Measurements from ENCODE around the gene SEMA5A.

Gene SEMA5A

DNA sequence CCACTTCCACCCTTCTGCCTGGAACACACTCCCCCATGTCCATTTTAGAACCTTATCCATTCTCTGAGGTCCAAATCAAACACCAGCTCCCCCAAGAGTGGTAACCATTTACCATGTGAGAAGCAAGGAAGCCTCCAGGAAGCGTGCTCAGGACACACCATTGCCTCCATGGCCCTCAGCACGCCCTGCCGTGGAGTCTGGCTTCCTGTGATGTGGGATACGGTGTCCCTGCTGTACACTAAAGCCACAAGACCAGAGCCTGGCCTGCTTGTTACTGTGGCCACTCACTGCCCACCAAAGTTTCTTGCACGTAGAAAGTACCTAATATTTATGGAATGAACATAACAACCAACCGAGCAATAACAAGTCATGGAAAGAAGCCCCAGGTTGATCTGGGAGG is 151.7 kb downstream of the SEMA5A start:
- DNase-seq: no peak

GRCh38 chr5:9392625-9393024 is 153.2 kb downstream of the SEMA5A start:
- no peak for DNase-seq

GRCh38 chr5:9391080-9391479 is 154.8 kb downstream of the SEMA5A start:
- no peak for DNase-seq

DNA sequence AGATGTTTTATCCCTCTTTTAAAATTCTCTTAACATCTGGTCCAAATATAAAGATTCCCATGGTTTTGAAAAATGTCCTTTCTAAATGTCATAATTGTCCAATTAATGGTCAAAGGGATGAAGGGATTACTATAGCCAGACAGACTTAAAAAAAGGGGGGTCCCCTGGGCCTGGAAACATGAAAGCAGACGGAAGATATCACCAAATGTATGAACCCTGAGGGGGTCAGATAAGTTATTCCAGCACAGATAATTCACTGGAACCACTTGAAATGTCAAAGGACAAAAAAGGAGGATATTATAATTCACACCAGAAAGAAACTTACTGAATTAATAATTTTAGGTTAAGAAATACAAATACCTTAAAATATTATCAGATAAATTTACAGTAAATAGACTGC is 155.8 kb downstream of the SEMA5A start:
- DNase-seq: no peak

DNA sequence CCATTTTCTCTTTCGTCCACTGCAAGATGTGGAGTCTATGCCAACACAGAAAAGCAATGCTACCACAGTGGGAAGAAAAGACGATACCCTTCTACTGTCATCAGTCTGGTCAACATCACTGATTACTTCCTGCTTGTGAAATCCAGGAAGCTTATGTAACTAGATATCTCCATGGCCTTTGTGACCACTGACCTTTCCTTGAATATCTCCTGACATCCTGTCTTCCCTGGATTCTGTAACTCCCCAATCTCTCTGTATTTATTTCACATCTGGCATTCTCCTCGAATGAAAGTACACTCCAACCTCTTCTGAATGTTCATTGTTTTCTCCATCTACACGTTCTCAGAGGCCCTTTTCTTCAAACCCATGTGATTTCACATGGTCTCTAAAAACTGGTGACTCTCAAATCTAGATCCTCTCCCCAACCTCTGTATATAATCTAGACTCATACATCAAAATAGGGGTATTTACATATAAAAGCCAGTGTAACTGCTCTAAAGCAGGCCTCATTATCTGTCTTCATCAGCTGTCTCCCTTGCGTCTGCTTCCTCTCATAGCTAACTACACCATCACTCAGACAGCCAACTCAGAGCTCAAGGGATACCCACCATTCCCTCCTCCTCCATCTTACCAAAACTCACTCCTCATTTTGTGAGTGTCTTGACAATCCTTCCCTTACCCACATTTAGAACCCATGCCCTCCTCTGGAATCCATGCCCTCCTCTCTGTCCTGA is 156.8 kb downstream of the SEMA5A start:
- no peak for DNase-seq

DNA sequence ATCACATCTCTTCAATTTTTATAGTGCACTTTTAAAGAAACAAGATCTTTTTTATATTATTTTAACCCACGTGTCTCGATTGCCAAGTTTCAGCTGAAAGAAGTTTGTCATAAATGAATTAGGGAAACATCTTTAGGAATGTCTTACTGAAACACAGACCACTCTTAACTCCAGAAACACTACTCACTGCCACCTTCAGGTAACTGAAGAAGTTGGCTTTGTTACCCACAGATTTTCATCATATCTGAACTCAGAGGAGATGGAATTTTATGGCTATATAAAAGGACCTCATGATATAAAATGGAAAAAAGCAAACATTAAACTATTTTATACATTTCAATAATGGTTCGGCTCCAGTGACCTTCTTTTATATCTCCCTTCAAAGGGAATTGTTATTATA is 158.0 kb downstream of the SEMA5A start:
- no peak for DNase-seq

DNA sequence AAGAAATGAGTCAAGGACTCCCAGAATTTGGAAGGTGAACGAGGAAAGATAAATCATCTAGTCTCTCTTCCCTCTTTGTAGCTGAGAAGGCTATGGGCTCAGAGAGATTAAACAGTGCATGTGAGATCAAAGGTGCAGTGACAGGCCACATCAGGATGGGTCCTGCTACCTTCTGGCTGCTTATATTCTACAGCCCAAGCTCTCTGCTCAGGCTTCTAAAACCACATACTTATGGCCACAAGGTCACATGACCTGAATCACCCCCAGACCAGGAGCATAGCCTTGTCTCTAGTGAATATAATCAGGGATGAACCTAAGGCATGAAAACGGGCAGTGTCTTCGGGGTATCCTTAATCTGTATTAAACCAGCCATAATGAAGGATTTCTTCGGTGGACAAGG is 158.9 kb downstream of the SEMA5A start:
- DNase-seq: no peak

DNA sequence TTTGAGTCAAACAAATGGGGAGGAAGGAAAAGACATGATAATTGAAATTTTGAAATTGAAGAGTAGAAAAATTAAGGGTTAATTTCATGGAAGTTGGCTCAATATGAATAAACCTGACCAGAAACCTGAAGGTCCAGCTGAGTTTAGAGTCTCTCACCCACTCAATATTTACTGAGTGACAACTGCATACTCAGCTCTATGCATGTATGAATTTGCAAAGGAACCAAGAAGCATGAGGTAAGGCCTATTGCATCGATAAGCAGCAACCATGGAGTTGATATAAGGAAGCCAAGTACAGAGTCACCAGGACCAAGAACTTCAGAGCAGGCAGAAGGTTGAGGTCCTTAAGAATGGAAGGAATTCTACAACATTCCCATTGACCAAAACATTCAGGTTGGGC is 163.4 kb downstream of the SEMA5A start:
- no peak for DNase-seq

DNA sequence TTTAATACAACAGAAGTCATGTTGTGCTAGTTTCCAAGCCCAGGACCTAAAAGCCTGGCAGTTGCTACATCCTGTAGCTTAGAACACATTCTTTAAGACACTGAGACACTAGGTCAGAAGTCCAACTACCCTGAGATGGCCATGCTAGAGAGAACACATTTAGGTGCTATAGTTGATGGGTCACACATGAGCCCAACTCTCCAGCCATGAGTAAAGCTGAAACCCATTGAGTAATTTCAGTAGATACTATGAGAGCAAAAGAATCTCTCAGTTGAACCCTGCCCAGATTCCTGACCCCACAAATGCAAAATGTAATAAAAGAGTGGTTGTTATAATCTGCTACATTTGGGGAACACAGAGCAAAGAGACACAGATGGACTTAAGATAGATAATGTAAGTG is 164.4 kb downstream of the SEMA5A start:
- DNase-seq: no peak

DNA sequence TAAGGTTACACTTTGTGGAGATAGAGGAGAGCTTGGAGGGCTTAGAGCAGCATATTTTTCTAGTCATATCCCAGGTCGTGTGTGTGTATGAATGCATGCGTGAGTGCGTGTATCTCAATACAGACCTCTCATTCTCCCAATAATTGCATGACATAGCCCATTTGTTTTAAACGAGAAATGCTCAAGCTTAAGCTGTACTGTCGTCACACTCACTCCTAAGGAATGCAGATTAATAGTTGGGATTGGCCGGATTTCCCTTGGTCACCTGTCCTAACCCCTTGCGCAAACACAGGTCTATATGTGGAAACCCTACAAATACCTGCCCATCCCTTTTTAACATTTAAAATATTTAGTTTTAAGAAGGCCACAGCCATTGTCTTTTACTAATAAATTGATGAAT is 165.8 kb downstream of the SEMA5A start:
- no peak for DNase-seq

DNA sequence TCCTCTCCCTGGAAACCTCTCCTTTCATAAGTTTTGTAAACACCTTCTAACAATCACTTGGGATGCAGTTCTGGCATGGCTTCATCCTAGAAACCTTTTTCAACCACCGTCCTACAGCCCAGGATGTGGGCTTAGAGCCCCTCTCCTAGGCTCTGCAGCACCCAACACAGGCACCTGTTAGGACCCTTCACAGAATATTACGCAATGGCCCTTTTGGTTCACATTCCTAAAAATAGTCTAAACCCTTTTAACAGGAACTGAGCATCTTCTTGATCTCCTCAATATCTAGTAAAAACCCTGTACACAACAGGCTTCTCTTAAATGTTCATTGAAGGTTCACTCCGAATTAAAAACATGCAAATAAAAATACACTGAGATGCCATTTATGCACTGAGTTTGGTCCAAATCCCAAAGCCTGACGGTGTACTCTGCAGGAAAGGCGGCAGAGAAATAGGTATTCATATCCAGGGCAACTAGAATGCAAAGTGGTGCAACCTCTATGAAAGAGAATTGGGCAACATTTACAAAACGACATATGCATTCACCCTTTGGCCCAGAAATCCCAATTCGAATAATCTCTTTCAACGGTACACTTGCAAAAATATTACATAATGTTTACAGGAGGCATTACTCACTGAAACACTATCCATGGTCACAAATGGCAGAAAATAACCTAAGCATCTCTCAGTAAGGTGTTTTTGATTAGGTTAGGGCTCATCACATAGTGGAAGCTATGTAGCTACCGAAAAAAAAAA is 169.3 kb downstream of the SEMA5A start:
- DNase-seq: no peak

GRCh38 chr5:9375756-9376155 is 170.1 kb downstream of the SEMA5A start:
- no peak for DNase-seq

- no peak for DNase-seq
Observed at GRCh38 chr5:9374025-9374424, 171.8 kb downstream of the SEMA5A start.

GRCh38 chr5:9373571-9373970 is 172.3 kb downstream of the SEMA5A start:
- no peak for DNase-seq

DNA sequence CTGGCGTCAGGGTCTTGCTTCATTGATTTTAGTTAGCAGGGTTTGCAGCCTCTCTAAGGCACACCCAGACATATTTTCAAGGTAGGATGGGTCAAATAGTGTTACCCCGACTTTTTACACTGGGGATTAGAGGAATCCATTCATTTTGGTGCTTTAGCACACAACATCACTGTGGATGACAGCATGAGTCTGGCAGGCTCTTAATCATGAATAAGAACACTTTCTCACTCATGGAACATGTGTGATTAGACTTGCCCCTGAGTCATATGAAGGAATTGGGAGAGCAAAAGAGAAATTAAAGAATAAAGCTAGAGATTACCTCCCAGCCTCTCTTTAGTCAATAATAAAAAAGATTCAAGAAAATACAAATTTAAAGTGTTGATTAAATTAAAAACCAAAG is 175.6 kb downstream of the SEMA5A start:
- DNase-seq: no peak

- DNase-seq: no peak
Observed at GRCh38 chr5:9365512-9365911, 180.4 kb downstream of the SEMA5A start.

DNA sequence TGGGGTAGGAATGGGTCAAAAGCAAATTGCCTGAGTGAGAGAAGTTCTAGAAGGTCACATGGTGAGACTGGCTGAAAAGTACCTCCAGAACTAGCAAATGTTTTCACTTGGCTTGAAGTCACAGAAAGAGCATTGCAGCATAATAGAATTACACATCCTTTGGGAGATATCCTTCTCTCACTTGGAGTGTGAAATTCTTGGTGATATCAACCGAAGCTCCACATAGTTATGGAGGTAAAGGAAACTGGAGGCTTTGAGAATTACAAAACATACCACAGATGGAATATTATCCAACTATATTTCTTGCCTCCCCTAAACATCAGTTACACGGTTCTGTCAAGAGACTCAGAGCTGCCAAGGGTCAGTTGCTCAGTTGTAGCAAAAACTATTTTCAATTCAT is 182.4 kb downstream of the SEMA5A start:
- no peak for DNase-seq

DNA sequence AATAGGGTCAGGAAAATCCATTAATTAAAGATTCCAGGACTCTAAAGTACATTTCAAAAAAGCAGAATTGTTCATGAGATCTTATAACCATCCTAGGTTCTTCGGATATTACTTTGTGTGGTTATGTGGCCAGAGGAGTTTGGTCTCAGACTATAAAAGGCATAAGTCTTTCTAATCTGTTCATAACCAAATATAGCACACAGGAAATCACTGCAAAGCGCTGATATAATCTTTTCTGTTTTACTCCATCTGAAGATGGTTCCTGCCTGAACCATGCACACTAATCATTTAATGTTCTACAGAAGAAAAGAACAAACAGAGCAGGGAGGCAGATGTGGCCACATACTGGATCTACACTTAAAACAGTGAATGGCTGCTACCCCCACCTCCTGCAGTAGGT is 182.8 kb downstream of the SEMA5A start:
- no peak for DNase-seq

DNA sequence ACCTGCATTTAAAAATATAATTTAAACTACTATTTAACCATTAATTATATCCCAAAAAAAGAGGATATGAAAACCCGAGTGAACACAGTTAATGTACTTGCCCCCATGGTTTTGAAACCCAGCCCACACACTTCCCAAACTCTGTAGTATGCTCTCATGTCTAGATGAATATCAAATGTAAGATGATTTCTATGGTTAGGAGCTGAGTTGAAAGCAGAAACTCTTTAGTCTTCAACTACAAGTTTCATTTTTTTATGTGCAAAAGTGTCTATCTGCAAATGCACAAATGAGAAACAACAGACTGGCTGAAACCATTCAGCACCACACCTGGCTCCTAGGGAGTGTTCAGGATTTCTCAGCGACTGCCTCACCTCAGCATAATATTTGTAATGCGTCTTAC is 183.3 kb downstream of the SEMA5A start:
- no peak for DNase-seq

GRCh38 chr5:9361835-9362234 is 184.0 kb downstream of the SEMA5A start:
- DNase-seq: no peak

- DNase-seq: no peak
Observed at GRCh38 chr5:9358961-9359685, 186.8 kb downstream of the SEMA5A start.

DNA sequence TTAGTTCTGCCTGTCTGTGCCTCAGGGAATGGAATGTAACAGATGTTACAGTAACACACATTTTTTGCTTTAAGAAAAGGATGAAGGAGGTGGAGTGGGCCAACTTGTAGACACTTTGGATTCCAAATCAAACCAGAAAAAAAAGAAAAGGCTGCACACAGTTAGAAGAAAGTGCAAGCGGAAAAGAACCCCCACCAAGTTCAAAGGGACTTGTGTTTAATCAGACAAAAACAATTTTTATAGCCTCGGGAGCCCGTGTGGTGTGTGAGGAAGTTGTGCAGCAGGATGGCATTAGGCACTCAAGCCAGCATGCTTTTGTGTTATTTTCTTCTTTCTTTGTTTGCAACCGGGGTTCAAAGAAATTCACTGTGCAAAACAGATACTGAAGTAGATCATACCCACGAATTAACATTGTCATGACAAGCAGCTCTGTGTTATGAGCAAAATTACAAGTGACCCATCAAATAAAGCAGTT is 189.5 kb downstream of the SEMA5A start:
- no peak for DNase-seq

DNA sequence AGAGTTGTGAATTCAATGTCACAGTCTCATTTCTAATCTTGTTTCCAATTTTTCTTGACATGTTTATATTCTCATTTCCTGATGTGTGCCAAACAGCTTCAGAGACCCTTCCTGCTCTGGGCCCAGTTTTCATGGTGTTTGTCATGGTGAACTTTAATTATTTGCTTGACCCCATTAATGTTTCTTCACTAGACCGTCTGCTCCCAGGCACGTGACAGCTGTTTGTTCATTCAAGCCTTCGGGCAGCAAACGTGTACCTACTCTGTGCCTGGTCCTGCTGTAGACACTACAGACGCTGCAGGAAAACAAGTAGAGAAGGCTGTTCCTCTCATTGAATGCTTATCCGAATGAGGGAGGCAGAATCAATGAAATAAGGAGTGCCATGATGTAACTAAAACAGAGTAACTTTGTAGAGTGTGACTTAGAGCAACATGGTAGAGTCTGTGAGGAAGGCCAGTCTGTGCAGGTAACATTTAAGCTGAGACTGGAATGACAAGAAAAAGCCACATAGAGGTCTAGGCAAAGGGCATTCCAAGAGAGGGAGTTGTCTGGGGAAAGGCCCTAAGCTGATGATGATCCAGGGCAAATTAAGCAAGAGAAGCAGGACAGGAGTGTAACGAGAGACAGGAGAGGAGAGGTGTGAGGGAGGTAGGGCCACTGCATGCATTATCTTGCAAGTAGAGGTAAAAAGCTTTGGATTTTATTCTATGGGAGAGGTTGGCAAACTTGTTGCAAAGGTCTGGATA is 191.4 kb downstream of the SEMA5A start:
- no peak for DNase-seq

Data from DMS79 treated with DMSO at 0.1 percent for 48 hours (cell line).